Measurements from ENCODE around the gene ZNF76. TPM values are rescaled to one million over a fixed set of nuclear protein-coding genes. Genes with fewer than 3 reads are reported as not detected.

Gene ZNF76
- total and polyA plus RNA-seq, 2 donors (not counting 3 experiments of a cell fraction or from before 2014, with no cell fraction given), result 27.9 to 34.6 TPM

DNA sequence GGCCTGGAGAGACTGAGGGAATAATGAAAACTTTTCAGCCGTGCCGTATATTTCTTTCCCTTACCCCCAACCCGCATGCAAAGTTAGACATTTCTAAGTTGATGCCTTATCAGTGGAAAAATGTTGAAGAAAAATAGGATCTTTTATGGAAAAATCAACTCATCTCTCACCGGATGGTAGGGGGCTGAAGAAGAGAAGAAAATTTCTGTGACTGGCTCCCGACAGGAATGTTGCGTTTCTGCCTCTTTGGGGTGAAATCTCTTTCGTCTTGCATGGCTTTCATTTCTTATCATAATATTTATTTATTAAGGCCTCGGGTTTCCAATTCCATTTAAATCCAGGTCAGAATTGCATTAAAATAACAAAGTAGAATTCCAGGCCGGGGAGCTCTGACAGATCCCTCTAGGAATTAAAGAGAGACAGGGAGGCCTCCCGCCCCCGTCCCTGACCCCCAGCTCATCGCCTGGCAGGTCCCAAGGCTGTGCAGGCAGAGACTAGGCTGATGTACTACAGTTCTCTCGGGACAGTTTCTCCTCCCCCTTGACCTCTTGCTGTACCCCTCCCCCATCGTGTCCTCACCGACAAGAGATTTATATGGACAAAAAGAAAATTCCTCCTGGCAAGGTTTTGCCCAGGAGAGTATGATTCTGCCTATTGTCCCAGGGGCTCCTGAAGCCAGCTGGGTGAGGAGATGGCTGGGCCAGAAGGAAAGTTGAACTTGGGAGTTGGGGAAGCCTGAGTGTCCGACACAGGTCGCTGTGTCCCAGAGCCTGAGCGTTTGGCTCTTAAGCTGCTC, 44.5 kb upstream of the ZNF76 start:
- CTCF ChIA-PET, result interaction anchor here (2.5 to 4.9 kb wide), 3 partner anchors 10 to 26 kb away, joined by 14 to 32 read pairs (median 27); no protein-coding TSS in a partner anchor
- TF ChIP-seq, protein P1, sequence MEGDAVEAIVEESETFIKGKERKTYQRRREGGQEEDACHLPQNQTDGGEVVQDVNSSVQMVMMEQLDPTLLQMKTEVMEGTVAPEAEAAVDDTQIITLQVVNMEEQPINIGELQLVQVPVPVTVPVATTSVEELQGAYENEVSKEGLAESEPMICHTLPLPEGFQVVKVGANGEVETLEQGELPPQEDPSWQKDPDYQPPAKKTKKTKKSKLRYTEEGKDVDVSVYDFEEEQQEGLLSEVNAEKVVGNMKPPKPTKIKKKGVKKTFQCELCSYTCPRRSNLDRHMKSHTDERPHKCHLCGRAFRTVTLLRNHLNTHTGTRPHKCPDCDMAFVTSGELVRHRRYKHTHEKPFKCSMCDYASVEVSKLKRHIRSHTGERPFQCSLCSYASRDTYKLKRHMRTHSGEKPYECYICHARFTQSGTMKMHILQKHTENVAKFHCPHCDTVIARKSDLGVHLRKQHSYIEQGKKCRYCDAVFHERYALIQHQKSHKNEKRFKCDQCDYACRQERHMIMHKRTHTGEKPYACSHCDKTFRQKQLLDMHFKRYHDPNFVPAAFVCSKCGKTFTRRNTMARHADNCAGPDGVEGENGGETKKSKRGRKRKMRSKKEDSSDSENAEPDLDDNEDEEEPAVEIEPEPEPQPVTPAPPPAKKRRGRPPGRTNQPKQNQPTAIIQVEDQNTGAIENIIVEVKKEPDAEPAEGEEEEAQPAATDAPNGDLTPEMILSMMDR (IDR thresholded peaks at IDR 0.05; ENCODE audit: extremely low read depth in 1 of 2, insufficient read depth in 1 of 2, low read depth in 1 of 2, low read length in 2 of 2), result no peak
- TF ChIP-seq, protein P2, sequence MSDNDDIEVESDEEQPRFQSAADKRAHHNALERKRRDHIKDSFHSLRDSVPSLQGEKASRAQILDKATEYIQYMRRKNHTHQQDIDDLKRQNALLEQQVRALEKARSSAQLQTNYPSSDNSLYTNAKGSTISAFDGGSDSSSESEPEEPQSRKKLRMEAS (IDR thresholded peaks at IDR 0.05; ENCODE audit: insufficient read depth, insufficient read length), result no peak
- FAIRE-seq, result no peak
- no peaks in the 10 kb centered on the region for H3K79me2 ChIP-seq (ENCODE audit: control insufficient read depth, insufficient read depth, low read length)
- no peak overlapping the region for H3K27ac ChIP-seq (ENCODE audit: insufficient read depth, low read depth, low read length)
- H3K27me3 ChIP-seq (ENCODE audit: control insufficient read depth in 2 of 2, insufficient read depth in 2 of 2, low read length in 2 of 2), result peaks cover 34 to 39% of the 10 kb centered on the region in 2 experiments
- peaks cover 5% of the 10 kb centered on the region for H3K4me1 ChIP-seq (ENCODE audit: control insufficient read depth, extremely low read depth, insufficient read depth, low read length)
- H3K36me3 ChIP-seq (ENCODE audit: control insufficient read depth in 2 of 2, extremely low read depth in 1 of 2, insufficient read depth in 2 of 2, low read length in 2 of 2), result no peaks in the 10 kb centered on the region
- no peaks in the 10 kb centered on the region for H3K9me3 ChIP-seq (replicated peaks; ENCODE audit: control insufficient read depth, insufficient read depth, low read length)
- no peaks in the 10 kb centered on the region for H4K20me1 ChIP-seq (replicated peaks; ENCODE audit: control insufficient read depth, extremely low read depth, insufficient read depth, low read length)
- DNase-seq (ENCODE audit: low read depth, low spot score), result no peak
- no peak overlapping the region for H3K9ac ChIP-seq (replicated peaks; ENCODE audit: extremely low read depth, insufficient read depth, low read length)
- H3K4me2 ChIP-seq (ENCODE audit: insufficient read depth, low read length), result peak overlapping the region; percentile 82
- intact Hi-C loops (cut with micrococcal nuclease) (loop anchor here (5.0 kb wide), 1 partner anchor 42 kb away; the partner anchor contains the start of gene ZNF76), dilution Hi-C loops (cut with MboI; ENCODE audit: extremely low pct_ligation_motif_present, low sequenced_read_pairs) (no loop called here)
- POLR2A ChIA-PET, result no interaction called here
- no peak overlapping the region for H2AFZ ChIP-seq (ENCODE audit: low read depth, low read length)
- BruUV-seq (replicated peaks), result no TSS peak
- no peaks in the 10 kb centered on the region for H3K9me1 ChIP-seq (replicated peaks; ENCODE audit: control insufficient read depth, extremely low read depth, insufficient read depth, low read length)
- peak overlapping the region in 1 of 3 experiments; percentile 34 for H3K4me3 ChIP-seq (replicated peaks in 1 of 3; ENCODE audit: insufficient read depth in 1 of 3, low read depth in 1 of 3, low read length in 3 of 3)
